ENCODE measurements around the gene EIF4A2.

GRCh38 chr3:186760897-186761447 lies 22.4 kb upstream of the EIF4A2 start:
- no peak for TF ChIP-seq CTCF (IDR thresholded peaks at IDR 0.05)
- no peak for TF ChIP-seq EP300 (IDR thresholded peaks at IDR 0.05; ENCODE audit: low read depth)
- TF ChIP-seq POLR2AphosphoS5 (IDR thresholded peaks at IDR 0.05): no peak
